GM12878 (cell line): ENCODE measurements around the gene TNFRSF6B. TPM values are rescaled to one million over a fixed set of nuclear protein-coding genes. Genes with fewer than 3 reads are reported as not detected.

ENCODE experiments used
- ATAC-seq: fragments of 200-7000 bp; cut with Tn5 transposase; 3 replicates; pipeline ENCODE4 v1.9.1; 2020; ENCODE audit warnings: mild to moderate bottlenecking, moderate library complexity
- BruUV-seq: library from RNA; stranded (reverse); fragments of 400-500 nt; replicated peaks from 2 replicates; lab custom pipeline; 2021; lab: Mats Ljungman, UMichigan
- CTCF ChIA-PET: fragments of 300-600 bp; sonication (Branson Sonifier 250); formaldehyde crosslinking; extraction: SDS; loops from one replicate; lab custom pipeline; 2021; ENCODE audit warnings: inconsistent platforms; lab: Yijun Ruan, JAX
- POLR2A ChIA-PET: fragments of 350-600 bp; formaldehyde crosslinking; extraction: SDS; loops from one replicate; lab custom pipeline; 2021; ENCODE audit warnings: inconsistent platforms; lab: Charles Lee
- RAD21 ChIA-PET: fragments of 300-600 bp; sonication (Branson Sonifier 250); formaldehyde crosslinking; loops from one replicate; lab custom pipeline; 2023; ENCODE audit warnings: antibody characterized with exemption; ENCODE audit not compliant: unreplicated experiment; lab: Charles Lee
- SMC1A ChIA-PET: fragments of 300-600 bp; sonication (Branson Sonifier 250); formaldehyde crosslinking; loops from one replicate; lab custom pipeline; 2023; ENCODE audit not compliant: unreplicated experiment, uncharacterized antibody; lab: Charles Lee
- DNase-seq: peaks from one replicate; pipeline ENCODE4 v3.0.0-alpha.2; 2011; ENCODE audit warnings: low read depth, low spot score
- FAIRE-seq: peaks from 3 replicates; lab custom pipeline; 2011; peaks lifted over from hg19 to GRCh38; lab: Jason Lieb, UNC
- H2AFZ ChIP-seq: 2 replicates; pipeline ENCODE4 v1.6.0; 2011; ENCODE audit warnings: low read depth, low read length, control low read depth; ENCODE audit not compliant: control insufficient read depth
- H3K27ac ChIP-seq: 2 replicates; pipeline ENCODE4 v1.5.1; 2011; ENCODE audit warnings: control low read depth; ENCODE audit not compliant: control insufficient read depth, insufficient read depth
- H3K27me3 ChIP-seq, 2 experiments: replicated peaks in 1 of 2; 2 replicates each; pipeline versions ENCODE4 v1.6.0 to v1.6.1; 2011; ENCODE audit warnings: low read length in 1 of 2; ENCODE audit not compliant: control insufficient read depth in 2 of 2, insufficient read depth in 2 of 2
- H3K36me3 ChIP-seq, 2 experiments: 2 replicates each; pipeline ENCODE4 v1.5.1; 2011; ENCODE audit warnings: low read length in 1 of 2; ENCODE audit not compliant: control insufficient read depth in 2 of 2, insufficient read depth in 2 of 2
- H3K4me1 ChIP-seq: 2 replicates; pipeline ENCODE4 v1.6.1; 2011; ENCODE audit warnings: mild to moderate bottlenecking, low read length, moderate library complexity, mixed read lengths; ENCODE audit not compliant: control insufficient read depth, insufficient read depth
- H3K4me2 ChIP-seq: 2 replicates; pipeline ENCODE4 v1.6.0; 2011; ENCODE audit warnings: control low read depth; ENCODE audit not compliant: control insufficient read depth, insufficient read depth
- H3K4me3 ChIP-seq: fragments of 200-600 bp; sonication (generic); 2 replicates; pipeline ENCODE4 v1.5.1; 2016
- H3K79me2 ChIP-seq: 2 replicates; pipeline ENCODE4 v1.6.0; 2011; ENCODE audit warnings: low read length; ENCODE audit not compliant: control insufficient read depth, insufficient read depth
- H3K9ac ChIP-seq: 2 replicates; pipeline ENCODE4 v1.8.0; 2011; ENCODE audit warnings: low read length, control low read depth, mixed read lengths; ENCODE audit not compliant: control insufficient read depth, insufficient read depth
- H3K9me3 ChIP-seq: replicated peaks from 3 replicates; pipeline ENCODE4 v1.5.1; 2011; ENCODE audit warnings: mild to moderate bottlenecking, low read length; ENCODE audit not compliant: control insufficient read depth, insufficient read depth
- H4K20me1 ChIP-seq: 2 replicates; pipeline ENCODE4 v1.6.0; 2011; ENCODE audit not compliant: control insufficient read depth, insufficient read depth
- BCL11A ChIP-seq: IDR thresholded peaks from 2 replicates; pipeline ENCODE4 v1.6.1; 2011; ENCODE audit warnings: low read depth, low read length
- EED ChIP-seq: sonication (generic); IDR thresholded peaks from 2 replicates; pipeline ENCODE4 v1.6.1; 2016; ENCODE audit warnings: antibody characterized with exemption, low read depth
- FOS ChIP-seq: IDR thresholded peaks from 3 replicates; pipeline ENCODE4 v1.6.1; 2011; ENCODE audit warnings: borderline replicate concordance; ENCODE audit not compliant: insufficient read length; ENCODE audit errors: extremely low read depth
- GABPA ChIP-seq: IDR thresholded peaks from 2 replicates; pipeline ENCODE4 v1.6.1; 2014; ENCODE audit warnings: antibody characterized with exemption, low read depth, mild to moderate bottlenecking, inconsistent platforms
- JUND ChIP-seq: IDR thresholded peaks from 2 replicates; pipeline ENCODE4 v1.6.1; 2012; ENCODE audit warnings: low read depth, mild to moderate bottlenecking, low read length, improper control_type of control experiment, moderate library complexity
- MYC ChIP-seq: IDR thresholded peaks from 2 replicates; pipeline ENCODE4 v1.6.1; 2011; ENCODE audit warnings: mild to moderate bottlenecking, low read length, moderate library complexity, inconsistent platforms; ENCODE audit not compliant: insufficient read depth, insufficient replicate concordance, insufficient read length, severe bottlenecking
- NFXL1 ChIP-seq: fragments of 450-650 bp; IDR thresholded peaks from 2 replicates; pipeline ENCODE4 v1.6.1; 2017; ENCODE audit warnings: antibody characterized with exemption, mild to moderate bottlenecking, borderline replicate concordance
- PAX5 ChIP-seq: IDR thresholded peaks from 2 replicates; pipeline ENCODE4 v1.6.1; 2011; ENCODE audit warnings: low read depth, low read length, borderline replicate concordance
- TCF7 ChIP-seq: IDR thresholded peaks from 2 replicates; pipeline ENCODE4 v1.6.1; 2014; ENCODE audit warnings: antibody characterized with exemption, borderline replicate concordance
- ZBTB33 ChIP-seq: fragments of 450-650 bp; IDR thresholded peaks from 2 replicates; pipeline ENCODE4 v1.6.1; 2017; ENCODE audit warnings: mild to moderate bottlenecking
- WGBS: methylation state at CpG from one replicate; pipeline ENCODE4 v1.1.6; 2016; ENCODE audit warnings: low lambda C conversion rate; ENCODE audit not compliant: insufficient replicate concordance, insufficient coverage; ENCODE audit errors: missing lambda C conversion rate; 5-methylcytosine and 5-hydroxymethylcytosine counted together
- in situ Hi-C: fragments of 300-500 bp; cut with MboI; formaldehyde crosslinking; loops from 9 replicates; pipeline ENCODE4 v1.14.3; 2018; ENCODE audit warnings: mixed read lengths
- intact Hi-C: fragments of 100-400 bp; cut with micrococcal nuclease; formaldehyde crosslinking; loops from one replicate; pipeline ENCODE4 v1.14.2; 2022; ENCODE audit not compliant: unreplicated experiment
- polyA plus RNA-seq, 11 experiments: library from polyadenylated mRNA; depleted of rRNA in 4 of 11; unstranded in 6 of 11; stranded (reverse) in 5 of 11; fragments of >200 nt; fragmentation: Nextera tagmentation in 4 of 11; fragmentation: Illumina TruSeq in 1 of 11; extraction: Ambion mirVana in 4 of 11; extraction: Trizol in 1 of 11; gene quantifications; 1 replicate in 1 of 11; 2 replicates in 10 of 11; pipeline versions ENCODE4 v1.2.1 to v1.2.3, GENCODE V29; 2011 to 2016; ENCODE audit warnings: inconsistent platforms in 2 of 11, missing spikeins in 2 of 11, low read depth in 1 of 11
- total RNA-seq, 4 experiments: library from RNA; depleted of rRNA in 3 of 4; stranded (reverse); fragments of >200 nt in 3 of 4; fragmentation: Illumina TruSeq in 1 of 4; extraction: Trizol in 1 of 4; gene quantifications; 2 replicates each; pipeline versions ENCODE4 v1.2.1 to v1.2.3, GENCODE V29; 2013 to 2021

TNFRSF6B gene
- total and polyA plus RNA-seq, 10 of the 15 experiments (the other 5 are each of a cell fraction or from before 2014, with no cell fraction given), result 0.67 to 2.2 (median 1.8) TPM; not detected in 7

GRCh38 chr20:63665708-63666107 is 30.7 kb upstream of the TNFRSF6B start (continued):
- no peak for TF ChIP-seq PAX5

GRCh38 chr20:63667858-63668257 is 28.6 kb upstream of the TNFRSF6B start:
- Histone ChIP-seq H2AFZ (no peak overlapping the region), H3K9ac (no peak overlapping the region), H3K4me1 (no peaks in the 10 kb centered on the region)
- ChIA-PET CTCF (no interaction called here), POLR2A (no interaction called here)
- no peak for FAIRE-seq
- in situ Hi-C loops, result no loop called here
- TF ChIP-seq FOS (no peak), EED (no peak), GABPA (no peak), BCL11A (no peak), TCF7 (no peak), ZBTB33 (no peak), NFXL1 (no peak), JUND (no peak), MYC (no peak)
- TF ChIP-seq, all 136 proteins: peak for 0
- WGBS, result 84% methylated on average over 10 of the region's 16 CpGs
- DNase-seq (no peak), ATAC-seq (no peak)
- no peaks in the 10 kb centered on the region for H3K79me2 ChIP-seq
- peaks cover 8 to 16% of the 10 kb centered on the region in 2 experiments; a peak in 3 of 4 replicates for H3K36me3 ChIP-seq
- no peak overlapping the region for H3K4me2 ChIP-seq
- ChIA-PET RAD21 (no interaction called here), SMC1A (no interaction called here)
- H3K9me3 ChIP-seq, result no peaks in the 10 kb centered on the region
- no peaks in the 10 kb centered on the region for H4K20me1 ChIP-seq
- H3K27me3 ChIP-seq, result no peaks in the 10 kb centered on the region
- H3K27ac ChIP-seq, result no peak overlapping the region
- intact Hi-C loops, result no loop called here
- no TSS peak for BruUV-seq
- no peak overlapping the region for H3K4me3 ChIP-seq
